CD4-positive, alpha-beta T cell (primary cell): ENCODE results near the gene CLEC20A. TPM values are rescaled to one million over a fixed set of nuclear protein-coding genes. Genes with fewer than 3 reads are reported as not detected.

Experiments used
- ATAC-seq: fragments of 200-7000 bp; cut with Tn5 transposase; one replicate; pipeline ENCODE4 v1.10.0; 2022; ENCODE audit warnings: mild to moderate bottlenecking; ENCODE audit not compliant: poor library complexity
- CTCF ChIA-PET: fragments of 350-600 bp; sonication (Branson Sonifier 250); formaldehyde crosslinking; loops from one replicate; lab custom pipeline; 2021; ENCODE audit warnings: antibody characterized with exemption, inconsistent platforms; lab: Charles Lee
- POLR2A ChIA-PET: fragments of 350-600 bp; sonication (Branson Sonifier 250); formaldehyde crosslinking; loops from one replicate; lab custom pipeline; 2021; ENCODE audit warnings: antibody characterized with exemption, inconsistent platforms; lab: Charles Lee
- DNase-seq, 14 experiments: peaks; one replicate each; pipeline ENCODE4 v3.0.0-alpha.2; 2013 to 2020; ENCODE audit warnings: mixed read lengths in 2 of 14
- H3K27ac ChIP-seq, 2 donors: one replicate each; pipeline versions ENCODE4 v1.5.1 to v1.7.0; 2013; ENCODE audit warnings: low read length in 2 of 2, low read depth in 1 of 2, mild to moderate bottlenecking in 1 of 2
- H3K27me3 ChIP-seq, 2 experiments: 1 replicate in 1 of 2; 2 replicates in 1 of 2; pipeline versions ENCODE4 v1.6.1 to v1.7.0; 2013; ENCODE audit warnings: low read length in 2 of 2, control low read depth in 1 of 2, mild to moderate bottlenecking in 1 of 2, moderate library complexity in 1 of 2; ENCODE audit not compliant: insufficient read depth in 2 of 2, control insufficient read depth in 1 of 2
- H3K36me3 ChIP-seq: one replicate; pipeline ENCODE4 v1.6.1; 2013; ENCODE audit warnings: low read length, control low read depth; ENCODE audit not compliant: insufficient read depth
- H3K4me1 ChIP-seq: one replicate; pipeline ENCODE4 v1.6.1; 2013; ENCODE audit warnings: low read length, control low read depth; ENCODE audit not compliant: insufficient read depth
- H3K4me3 ChIP-seq: one replicate; pipeline ENCODE4 v1.5.1; 2013; ENCODE audit warnings: mild to moderate bottlenecking, low read length, moderate library complexity
- H3K9me3 ChIP-seq, 2 experiments: 1 replicate in 1 of 2; 2 replicates in 1 of 2; pipeline versions ENCODE4 v1.6.1 to v1.7.0; 2013; ENCODE audit warnings: low read length in 2 of 2, mild to moderate bottlenecking in 2 of 2, control low read depth in 1 of 2, moderate library complexity in 1 of 2; ENCODE audit not compliant: control insufficient read depth in 1 of 2, insufficient read depth in 1 of 2
- H3K27ac Mint-ChIP-seq: one replicate; pipeline ENCODE4 v1.8.0; 2020; ENCODE audit warnings: mixed read lengths
- H3K27me3 Mint-ChIP-seq: one replicate; pipeline ENCODE4 v1.8.0; 2021; ENCODE audit warnings: mixed read lengths
- H3K36me3 Mint-ChIP-seq: one replicate; pipeline ENCODE4 v1.8.0; 2021; ENCODE audit warnings: low read depth, mixed read lengths
- H3K4me1 Mint-ChIP-seq: one replicate; pipeline ENCODE4 v1.8.0; 2021; ENCODE audit warnings: low read depth, mixed read lengths
- H3K4me3 Mint-ChIP-seq: one replicate; pipeline ENCODE4 v1.8.0; 2020; ENCODE audit warnings: mild to moderate bottlenecking, mixed read lengths
- H3K9me3 Mint-ChIP-seq: one replicate; pipeline ENCODE4 v1.8.0; 2020; ENCODE audit warnings: mixed read lengths
- CTCF ChIP-seq: fragments of 200-600 bp; IDR thresholded peaks from one replicate; pipeline ENCODE4 v1.8.0; 2022; ENCODE audit warnings: antibody characterized with exemption, mild to moderate bottlenecking
- intact Hi-C, 2 experiments: fragments of 100-400 bp; cut with DNase I in 1 of 2; cut with micrococcal nuclease in 1 of 2; formaldehyde crosslinking; loops; one replicate each; pipeline versions ENCODE4 v1.15.1 to v1.9.0; 2023 to 2025; cut with DNase I, micrococcal nuclease
- total RNA-seq, 174 experiments: library from RNA in 2 of 174; stranded (reverse) in 2 of 174; gene quantifications; one replicate each; pipeline ENCODE4 v1.2.3 and lab custom pipeline; 2021 to 2026

Gene CLEC20A
- total RNA-seq, 2 experiments from 2014 or later, result not detected

- Mint-ChIP-seq H3K27me3 (no peaks in the 10 kb centered on the region), H3K4me1 (no peaks in the 10 kb centered on the region), H3K4me3 (no peak overlapping the region), H3K9me3 (no peaks in the 10 kb centered on the region), H3K36me3 (no peaks in the 10 kb centered on the region), H3K27ac (no peak overlapping the region)
- no peaks in the 10 kb centered on the region for H3K4me1 ChIP-seq
- intact Hi-C loops, result no loop called here
- H3K27ac ChIP-seq, result no peak overlapping the region
- CTCF ChIA-PET, result no interaction called here
- H3K4me3 ChIP-seq, result no peak overlapping the region
- H3K27me3 ChIP-seq, result no peaks in the 10 kb centered on the region
- H3K9me3 ChIP-seq, result no peaks in the 10 kb centered on the region
- POLR2A ChIA-PET, result no interaction called here
- H3K36me3 ChIP-seq, result no peaks in the 10 kb centered on the region
- DNase-seq (no peak), ATAC-seq (no peak)
- TF ChIP-seq CTCF, result no peak
Observed at GRCh38 chr1:178495741-178496409, 889 bp downstream of the CLEC20A start.

DNA sequence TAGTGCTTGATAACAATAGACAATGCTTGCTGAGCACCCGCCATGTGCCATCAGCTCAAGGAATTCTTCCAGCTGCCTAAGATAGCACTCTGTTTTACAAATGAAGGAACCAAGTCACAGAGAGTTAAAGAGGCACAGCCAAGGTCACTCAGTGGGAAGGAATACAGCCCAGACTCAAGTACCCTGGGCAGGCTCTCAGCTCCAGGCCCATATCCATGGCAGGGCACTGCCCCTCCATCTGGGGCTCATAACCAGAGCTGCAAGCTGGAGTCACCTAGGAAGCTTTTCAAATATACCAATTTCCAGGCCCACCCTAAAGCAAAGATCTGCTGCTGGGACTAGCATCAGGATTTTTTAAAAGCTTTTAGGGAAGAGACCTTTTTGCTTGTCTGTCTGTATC lies 1.6 kb downstream of the CLEC20A start:
- intact Hi-C loops, result no loop called here
- no peak overlapping the region for H3K27ac Mint-ChIP-seq
- Histone ChIP-seq H3K9me3 (no peaks in the 10 kb centered on the region), H3K27ac (no peak overlapping the region), H3K4me1 (no peaks in the 10 kb centered on the region), H3K4me3 (no peak overlapping the region), H3K36me3 (no peaks in the 10 kb centered on the region), H3K27me3 (no peaks in the 10 kb centered on the region)
- H3K4me3 Mint-ChIP-seq, result no peak overlapping the region
- no peak for TF ChIP-seq CTCF
- no peaks in the 10 kb centered on the region for H3K9me3 Mint-ChIP-seq
- CTCF ChIA-PET, result no interaction called here
- DNase-seq (no peak), ATAC-seq (no peak)
- H3K4me1 Mint-ChIP-seq, result no peaks in the 10 kb centered on the region
- H3K36me3 Mint-ChIP-seq, result no peaks in the 10 kb centered on the region
- no peaks in the 10 kb centered on the region for H3K27me3 Mint-ChIP-seq
- POLR2A ChIA-PET, result no interaction called here

DNA sequence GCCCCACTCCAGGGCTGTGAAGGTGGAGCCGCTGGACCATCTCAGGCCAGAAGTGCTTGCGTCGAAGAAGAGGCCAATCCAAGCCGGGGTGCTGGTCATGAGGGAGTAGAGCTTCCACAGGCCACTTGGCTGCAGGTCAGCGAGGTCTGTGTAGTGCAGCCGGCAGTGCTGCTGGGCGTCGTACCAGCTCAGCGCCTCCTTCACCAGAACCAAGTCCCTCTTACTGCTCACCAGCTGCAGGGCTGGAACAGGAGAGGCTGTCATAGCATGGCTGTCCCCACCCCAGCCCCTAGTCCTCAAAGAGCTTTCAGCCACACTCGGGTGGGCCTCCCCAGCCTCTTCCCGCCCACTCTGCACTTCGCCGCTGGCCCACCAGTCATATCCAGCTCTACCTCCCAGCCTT lies 2.2 kb downstream of the CLEC20A start:
- Mint-ChIP-seq H3K4me1 (no peaks in the 10 kb centered on the region), H3K27ac (no peak overlapping the region), H3K4me3 (no peak overlapping the region), H3K9me3 (no peaks in the 10 kb centered on the region), H3K27me3 (no peaks in the 10 kb centered on the region), H3K36me3 (no peaks in the 10 kb centered on the region)
- ATAC-seq, result no peak
- CTCF ChIA-PET, result no interaction called here
- H3K27me3 ChIP-seq, result no peaks in the 10 kb centered on the region
- H3K4me3 ChIP-seq, result no peak overlapping the region
- intact Hi-C loops, result no loop called here
- POLR2A ChIA-PET, result no interaction called here
- H3K36me3 ChIP-seq, result no peaks in the 10 kb centered on the region
- no peak overlapping the region for H3K27ac ChIP-seq
- H3K4me1 ChIP-seq, result no peaks in the 10 kb centered on the region
- H3K9me3 ChIP-seq, result no peaks in the 10 kb centered on the region
- no peak for DNase-seq
- no peak for TF ChIP-seq CTCF
